ENCODE data around the gene DAB1.

The DAB1 gene

GRCh38 chr1:57058652-57059501 lies 365.0 kb downstream of the DAB1 start:
- Histone ChIP-seq H3K36me3 (no peaks in the 10 kb centered on the region), H3K4me1 (peaks cover 0 to 4% (median 0%) of the 10 kb centered on the region in 4 donors), H3K27me3 (no peaks in the 10 kb centered on the region), H3K27ac (no peak overlapping the region), H3K4me3 (no peak overlapping the region), H3K9me3 (no peaks in the 10 kb centered on the region)
- intact Hi-C loops (cut with DNase I; ENCODE audit: low total_unique reads): no loop called here
- TF ChIP-seq, protein P1, sequence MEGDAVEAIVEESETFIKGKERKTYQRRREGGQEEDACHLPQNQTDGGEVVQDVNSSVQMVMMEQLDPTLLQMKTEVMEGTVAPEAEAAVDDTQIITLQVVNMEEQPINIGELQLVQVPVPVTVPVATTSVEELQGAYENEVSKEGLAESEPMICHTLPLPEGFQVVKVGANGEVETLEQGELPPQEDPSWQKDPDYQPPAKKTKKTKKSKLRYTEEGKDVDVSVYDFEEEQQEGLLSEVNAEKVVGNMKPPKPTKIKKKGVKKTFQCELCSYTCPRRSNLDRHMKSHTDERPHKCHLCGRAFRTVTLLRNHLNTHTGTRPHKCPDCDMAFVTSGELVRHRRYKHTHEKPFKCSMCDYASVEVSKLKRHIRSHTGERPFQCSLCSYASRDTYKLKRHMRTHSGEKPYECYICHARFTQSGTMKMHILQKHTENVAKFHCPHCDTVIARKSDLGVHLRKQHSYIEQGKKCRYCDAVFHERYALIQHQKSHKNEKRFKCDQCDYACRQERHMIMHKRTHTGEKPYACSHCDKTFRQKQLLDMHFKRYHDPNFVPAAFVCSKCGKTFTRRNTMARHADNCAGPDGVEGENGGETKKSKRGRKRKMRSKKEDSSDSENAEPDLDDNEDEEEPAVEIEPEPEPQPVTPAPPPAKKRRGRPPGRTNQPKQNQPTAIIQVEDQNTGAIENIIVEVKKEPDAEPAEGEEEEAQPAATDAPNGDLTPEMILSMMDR (IDR thresholded peaks at IDR 0.05): no peak
- no peak for DNase-seq

DNA sequence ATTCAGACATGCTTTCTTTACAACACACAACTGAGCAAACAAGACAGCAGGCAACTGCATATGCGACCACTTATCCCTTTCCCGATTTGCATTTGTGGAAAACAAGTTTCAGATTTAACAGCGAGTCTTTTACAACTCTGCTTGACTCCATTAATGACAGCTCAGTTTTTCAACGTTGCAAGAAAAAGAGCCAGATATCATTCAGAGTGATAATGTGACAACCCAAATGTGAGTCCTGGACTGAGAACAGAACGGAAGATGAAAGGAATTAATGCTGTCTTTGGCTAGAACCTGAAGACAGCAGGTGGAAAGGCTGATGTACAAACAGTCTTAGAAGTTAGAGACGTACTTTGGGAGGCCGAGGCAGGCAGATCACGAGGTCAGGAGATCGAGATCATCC lies 375.0 kb downstream of the DAB1 start:
- TF ChIP-seq, protein P1 (IDR thresholded peaks at IDR 0.05): no peak
- no peaks in the 10 kb centered on the region for H3K9me3 ChIP-seq
- no peak overlapping the region for H3K27ac ChIP-seq
- no peak overlapping the region for H3K4me3 ChIP-seq
- intact Hi-C loops (cut with DNase I; ENCODE audit: low total_unique reads): no loop called here
- no peaks in the 10 kb centered on the region for H3K4me1 ChIP-seq
- DNase-seq: no peak
- no peaks in the 10 kb centered on the region for H3K27me3 ChIP-seq
- H3K36me3 ChIP-seq: no peaks in the 10 kb centered on the region

DNA sequence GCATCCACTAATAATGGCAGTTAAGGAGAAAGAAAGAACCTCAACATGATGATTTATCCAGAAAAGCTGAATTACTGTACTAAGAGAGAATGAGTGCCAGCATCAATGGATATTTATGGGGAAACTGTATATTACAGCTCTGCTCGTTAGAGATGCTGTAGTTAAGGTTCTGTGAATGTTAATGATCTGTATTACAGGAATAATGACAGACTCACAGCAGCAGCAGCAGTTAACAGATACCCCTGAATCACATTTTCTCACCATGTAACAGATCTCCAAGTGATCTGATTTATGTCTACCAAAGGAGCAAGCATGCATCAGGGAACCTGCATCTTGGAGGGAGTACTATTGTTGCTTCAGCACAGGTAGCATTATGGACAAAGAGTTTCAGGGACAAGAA lies 377.4 kb downstream of the DAB1 start:
- Histone ChIP-seq H3K9me3 (no peaks in the 10 kb centered on the region), H3K27ac (no peak overlapping the region), H3K4me3 (no peak overlapping the region), H3K4me1 (no peaks in the 10 kb centered on the region), H3K36me3 (no peaks in the 10 kb centered on the region), H3K27me3 (no peaks in the 10 kb centered on the region)
- DNase-seq: no peak
- TF ChIP-seq, protein P1 (IDR thresholded peaks at IDR 0.05): no peak
- intact Hi-C loops (cut with DNase I; ENCODE audit: low total_unique reads): no loop called here

- no peaks in the 10 kb centered on the region for H3K27me3 ChIP-seq
- H3K4me1 ChIP-seq: no peaks in the 10 kb centered on the region
- H3K4me3 ChIP-seq: no peak overlapping the region
- H3K27ac ChIP-seq: no peak overlapping the region
- no peaks in the 10 kb centered on the region for H3K36me3 ChIP-seq
- TF ChIP-seq, protein P1 (IDR thresholded peaks at IDR 0.05): no peak
- intact Hi-C loops (cut with DNase I; ENCODE audit: low total_unique reads): no loop called here
- DNase-seq: no peak
- H3K9me3 ChIP-seq: no peaks in the 10 kb centered on the region
Observed at GRCh38 chr1:57041901-57042300, 382.0 kb downstream of the DAB1 start.

DNA sequence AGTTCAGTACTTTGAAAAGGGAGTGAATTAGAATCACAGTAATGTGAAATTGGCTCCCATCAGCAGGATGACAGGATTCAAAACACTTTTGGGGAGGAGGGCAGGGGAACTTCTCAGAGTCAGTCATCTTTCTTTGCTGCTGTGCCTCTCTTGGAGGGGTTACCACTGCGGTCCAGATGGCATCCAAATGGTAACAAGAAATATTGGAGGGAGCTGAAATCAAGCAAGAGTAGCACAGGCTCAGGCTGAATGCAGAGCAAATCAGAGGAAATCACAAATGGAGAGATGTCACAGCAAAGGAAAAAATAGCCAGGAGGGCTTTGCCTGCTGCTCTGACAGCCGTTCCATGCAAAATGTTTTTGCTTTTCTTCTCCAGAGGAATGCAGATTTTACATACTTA lies 383.0 kb downstream of the DAB1 start:
- intact Hi-C loops (cut with DNase I; ENCODE audit: low total_unique reads): no loop called here
- TF ChIP-seq, protein P1 (IDR thresholded peaks at IDR 0.05): no peak
- H3K36me3 ChIP-seq: no peaks in the 10 kb centered on the region
- no peak overlapping the region for H3K27ac ChIP-seq
- H3K4me1 ChIP-seq: no peaks in the 10 kb centered on the region
- no peaks in the 10 kb centered on the region for H3K27me3 ChIP-seq
- no peaks in the 10 kb centered on the region for H3K9me3 ChIP-seq
- DNase-seq: no peak
- no peak overlapping the region for H3K4me3 ChIP-seq

All from tibial artery (tissue), 4 donors.